WERI-Rb-1 (cell line): Measurements from ENCODE around the gene NPAS3.

Experiments used
- DNase-seq: peaks from one replicate; pipeline ENCODE4 v3.0.0-alpha.2; 2020
- H3K27ac ChIP-seq: fragments of 250-450 bp; sonication (Bioruptor Pico); 2 replicates; pipeline ENCODE4 v1.5.1; 2020; ENCODE audit warnings: mild to moderate bottlenecking, moderate library complexity
- H3K27me3 ChIP-seq: fragments of 250-450 bp; sonication (Bioruptor Pico); 2 replicates; pipeline ENCODE4 v1.5.1; 2021; ENCODE audit warnings: mild to moderate bottlenecking, low read depth, moderate library complexity; ENCODE audit not compliant: insufficient read depth, severe bottlenecking
- H3K36me3 ChIP-seq: fragments of 250-450 bp; sonication (Bioruptor Pico); 2 replicates; pipeline ENCODE4 v1.5.1; 2020; ENCODE audit warnings: mild to moderate bottlenecking, moderate library complexity
- H3K4me3 ChIP-seq: 2 replicates; pipeline ENCODE4 v1.5.1; 2011; ENCODE audit warnings: low read depth, mild to moderate bottlenecking, control low read depth, low read length
- H3K9me3 ChIP-seq: fragments of 250-450 bp; sonication (Bioruptor Pico); 2 replicates; pipeline ENCODE4 v1.5.1; 2021; ENCODE audit warnings: mild to moderate bottlenecking, moderate library complexity; ENCODE audit not compliant: severe bottlenecking
- CTCF ChIP-seq: IDR thresholded peaks from 2 replicates; pipeline ENCODE4 v1.5.1; 2011; ENCODE audit warnings: low read depth, mild to moderate bottlenecking, control low read depth, inconsistent platforms, low read length

NPAS3 gene

GRCh38 chr14:33780035-33780434 is 841.4 kb downstream of the NPAS3 start:
- Histone ChIP-seq H3K36me3 (no peaks in the 10 kb centered on the region), H3K9me3 (no peaks in the 10 kb centered on the region), H3K4me3 (no peak overlapping the region), H3K27me3 (no peaks in the 10 kb centered on the region), H3K27ac (no peak overlapping the region)
- no peak for DNase-seq
- TF ChIP-seq CTCF = no peak

GRCh38 chr14:33781236-33781635 is 842.6 kb downstream of the NPAS3 start:
- Histone ChIP-seq H3K27me3 (no peaks in the 10 kb centered on the region), H3K4me3 (no peak overlapping the region), H3K27ac (no peak overlapping the region), H3K36me3 (no peaks in the 10 kb centered on the region), H3K9me3 (no peaks in the 10 kb centered on the region)
- TF ChIP-seq CTCF = no peak
- no peak for DNase-seq

GRCh38 chr14:33782923-33783322 is 844.2 kb downstream of the NPAS3 start:
- H3K9me3 ChIP-seq = no peaks in the 10 kb centered on the region
- DNase-seq = no peak
- no peaks in the 10 kb centered on the region for H3K27me3 ChIP-seq
- H3K36me3 ChIP-seq = no peaks in the 10 kb centered on the region
- no peak overlapping the region for H3K4me3 ChIP-seq
- H3K27ac ChIP-seq = no peak overlapping the region
- no peak for TF ChIP-seq CTCF

- no peaks in the 10 kb centered on the region for H3K36me3 ChIP-seq
- H3K27ac ChIP-seq = no peak overlapping the region
- DNase-seq = no peak
- no peaks in the 10 kb centered on the region for H3K9me3 ChIP-seq
- no peak for TF ChIP-seq CTCF
- H3K4me3 ChIP-seq = no peak overlapping the region
- no peaks in the 10 kb centered on the region for H3K27me3 ChIP-seq
Observed at GRCh38 chr14:33786091-33786825, 847.6 kb downstream of the NPAS3 start.

GRCh38 chr14:33788161-33788560 is 849.5 kb downstream of the NPAS3 start:
- Histone ChIP-seq H3K9me3 (no peaks in the 10 kb centered on the region), H3K4me3 (no peak overlapping the region), H3K27me3 (peaks cover 4% of the 10 kb centered on the region), H3K27ac (no peak overlapping the region), H3K36me3 (no peaks in the 10 kb centered on the region)
- DNase-seq = no peak
- TF ChIP-seq CTCF = no peak

- Histone ChIP-seq H3K27ac (no peak overlapping the region), H3K27me3 (peaks cover 9% of the 10 kb centered on the region), H3K9me3 (no peaks in the 10 kb centered on the region), H3K4me3 (no peak overlapping the region), H3K36me3 (no peaks in the 10 kb centered on the region)
- no peak for TF ChIP-seq CTCF
- DNase-seq = no peak
Observed at GRCh38 chr14:33790996-33791395, 852.3 kb downstream of the NPAS3 start.
